ENCODE measurements around the gene DIAPH2. TPM values are rescaled to one million over a fixed set of nuclear protein-coding genes. Genes with fewer than 3 reads are reported as not detected.

Gene DIAPH2
- total and polyA plus RNA-seq, 9 donors: 8.1 to 30.9 (median 24.2) TPM

DNA sequence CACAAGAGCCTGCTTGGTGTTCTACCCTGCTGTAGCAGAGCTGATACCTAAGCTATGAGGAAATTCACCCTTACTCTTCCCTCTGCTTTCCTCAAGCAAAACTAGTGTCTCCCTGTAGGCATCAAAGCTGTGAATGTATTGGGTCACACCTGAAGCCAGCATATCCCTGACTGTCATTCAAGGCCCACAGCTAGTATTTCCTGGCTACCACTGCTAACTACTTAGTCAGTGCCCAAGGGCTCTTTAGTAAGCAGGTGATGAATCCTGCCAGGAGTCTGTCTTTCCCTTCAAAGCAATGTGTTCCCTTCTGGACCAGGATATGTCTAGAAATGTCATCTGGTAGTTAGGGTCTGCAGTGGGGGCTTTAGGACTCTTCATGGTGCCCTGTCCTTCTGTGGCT lies 324.7 kb downstream of the DIAPH2 start:
- Histone ChIP-seq H3K27ac (no peak overlapping the region), H3K4me1 (ENCODE audit: insufficient read depth) (no peaks in the 10 kb centered on the region), H3K27me3 (no peaks in the 10 kb centered on the region), H3K4me3 (no peak overlapping the region), H3K36me3 (no peaks in the 10 kb centered on the region), H3K9me3 (no peaks in the 10 kb centered on the region)
- intact Hi-C loops (cut with DNase I): no loop called here
- DNase-seq: no peak
- TF ChIP-seq, protein P1, sequence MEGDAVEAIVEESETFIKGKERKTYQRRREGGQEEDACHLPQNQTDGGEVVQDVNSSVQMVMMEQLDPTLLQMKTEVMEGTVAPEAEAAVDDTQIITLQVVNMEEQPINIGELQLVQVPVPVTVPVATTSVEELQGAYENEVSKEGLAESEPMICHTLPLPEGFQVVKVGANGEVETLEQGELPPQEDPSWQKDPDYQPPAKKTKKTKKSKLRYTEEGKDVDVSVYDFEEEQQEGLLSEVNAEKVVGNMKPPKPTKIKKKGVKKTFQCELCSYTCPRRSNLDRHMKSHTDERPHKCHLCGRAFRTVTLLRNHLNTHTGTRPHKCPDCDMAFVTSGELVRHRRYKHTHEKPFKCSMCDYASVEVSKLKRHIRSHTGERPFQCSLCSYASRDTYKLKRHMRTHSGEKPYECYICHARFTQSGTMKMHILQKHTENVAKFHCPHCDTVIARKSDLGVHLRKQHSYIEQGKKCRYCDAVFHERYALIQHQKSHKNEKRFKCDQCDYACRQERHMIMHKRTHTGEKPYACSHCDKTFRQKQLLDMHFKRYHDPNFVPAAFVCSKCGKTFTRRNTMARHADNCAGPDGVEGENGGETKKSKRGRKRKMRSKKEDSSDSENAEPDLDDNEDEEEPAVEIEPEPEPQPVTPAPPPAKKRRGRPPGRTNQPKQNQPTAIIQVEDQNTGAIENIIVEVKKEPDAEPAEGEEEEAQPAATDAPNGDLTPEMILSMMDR (IDR thresholded peaks at IDR 0.05): no peak
- TF ChIP-seq EP300 (IDR thresholded peaks at IDR 0.05) (no peak), POLR2A (IDR thresholded peaks at IDR 0.05) (no peak)

DNA sequence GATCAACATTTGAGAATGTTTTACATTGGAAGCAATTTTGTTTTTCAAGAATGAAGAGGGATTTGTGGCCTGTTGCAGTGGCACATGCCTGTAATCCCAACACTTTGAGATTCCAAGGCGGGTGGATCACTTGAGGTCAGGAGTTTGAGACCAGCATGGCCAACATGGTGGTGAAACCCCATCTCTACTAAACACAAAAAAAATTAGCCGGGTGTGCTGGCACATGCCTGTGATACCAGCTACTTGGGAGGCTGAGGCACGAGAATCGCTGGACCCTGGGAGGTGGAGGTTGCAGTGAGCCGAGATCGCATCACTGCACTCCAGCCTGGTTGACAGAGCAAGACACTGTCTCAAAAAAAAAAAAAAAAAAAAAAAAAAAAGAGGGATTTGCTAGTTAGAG lies 326.9 kb downstream of the DIAPH2 start:
- intact Hi-C loops (cut with DNase I): no loop called here

DNA sequence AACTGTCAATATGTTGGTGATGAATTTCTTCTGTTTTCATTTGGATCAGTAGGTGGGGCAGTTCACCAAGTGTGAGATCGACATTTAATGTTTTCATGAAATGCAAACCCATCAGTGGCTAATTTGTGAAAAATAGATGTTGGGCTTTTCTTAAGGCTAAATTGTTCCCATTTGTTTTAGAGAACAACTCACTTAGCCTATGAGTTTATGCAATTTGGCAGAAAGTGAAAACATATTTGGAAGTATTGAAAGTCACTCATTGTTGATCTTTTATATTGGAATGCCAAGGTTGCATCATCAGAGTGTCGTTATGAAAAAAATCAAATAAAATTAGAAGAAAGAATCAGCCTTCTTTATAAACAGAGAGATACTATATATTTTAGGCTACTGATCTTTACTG lies 331.5 kb downstream of the DIAPH2 start:
- intact Hi-C loops (cut with DNase I): no loop called here
- TF ChIP-seq EP300 (IDR thresholded peaks at IDR 0.05) (no peak), POLR2A (IDR thresholded peaks at IDR 0.05) (no peak)
- TF ChIP-seq, protein P1 (IDR thresholded peaks at IDR 0.05): no peak
- Histone ChIP-seq H3K36me3 (no peaks in the 10 kb centered on the region), H3K27me3 (no peaks in the 10 kb centered on the region), H3K4me1 (ENCODE audit: insufficient read depth) (no peaks in the 10 kb centered on the region), H3K4me3 (no peak overlapping the region), H3K9me3 (no peaks in the 10 kb centered on the region), H3K27ac (no peak overlapping the region)
- no peak for DNase-seq
- 57 to 73% (median 59%) methylated on average over 2 of the region's 2 CpGs for WGBS, 3 donors

More for the DNA sequence above, 326.9 kb downstream of the DIAPH2 start:
- WGBS, 3 donors: 85 to 99% (median 91%) methylated on average over 6 of the region's 6 CpGs
- H3K9me3 ChIP-seq: no peaks in the 10 kb centered on the region
- H3K27me3 ChIP-seq: no peaks in the 10 kb centered on the region
- TF ChIP-seq POLR2A (IDR thresholded peaks at IDR 0.05): no peak
- TF ChIP-seq, protein P1 (IDR thresholded peaks at IDR 0.05): no peak
- TF ChIP-seq EP300 (IDR thresholded peaks at IDR 0.05): no peak
- H3K27ac ChIP-seq: no peak overlapping the region
- H3K4me1 ChIP-seq (ENCODE audit: insufficient read depth): no peaks in the 10 kb centered on the region
- no peak overlapping the region for H3K4me3 ChIP-seq
- DNase-seq: no peak
- H3K36me3 ChIP-seq: no peaks in the 10 kb centered on the region

DNA sequence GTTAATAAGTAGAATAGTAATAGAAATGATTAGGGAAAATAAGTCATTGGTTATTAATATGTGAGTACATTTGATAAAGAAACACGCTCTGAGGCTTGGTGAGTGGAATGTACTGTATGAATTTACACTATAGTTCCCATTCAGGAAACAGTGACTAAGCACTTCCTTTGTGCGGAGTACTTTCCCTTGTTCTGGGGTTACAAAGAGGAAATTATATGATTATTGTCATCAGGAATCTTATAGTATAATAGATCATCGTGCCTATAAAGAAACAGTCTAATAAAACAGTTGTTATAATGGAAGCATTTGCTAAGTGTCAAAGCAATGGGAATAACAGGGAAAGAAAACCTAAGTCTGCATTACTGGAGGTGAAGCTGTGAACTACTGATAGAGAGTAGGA lies 337.0 kb downstream of the DIAPH2 start:
- H3K4me1 ChIP-seq (ENCODE audit: insufficient read depth): no peaks in the 10 kb centered on the region
- DNase-seq: no peak
- no peak overlapping the region for H3K27ac ChIP-seq
- H3K27me3 ChIP-seq: no peaks in the 10 kb centered on the region
- WGBS, 3 donors: 83 to 88% (median 85%) methylated on average over 3 of the region's 3 CpGs
- intact Hi-C loops (cut with DNase I): no loop called here
- no peak for TF ChIP-seq EP300 (IDR thresholded peaks at IDR 0.05)
- TF ChIP-seq, protein P1 (IDR thresholded peaks at IDR 0.05): no peak
- no peak for TF ChIP-seq POLR2A (IDR thresholded peaks at IDR 0.05)
- no peaks in the 10 kb centered on the region for H3K9me3 ChIP-seq
- H3K4me3 ChIP-seq: no peak overlapping the region
- H3K36me3 ChIP-seq: no peaks in the 10 kb centered on the region

DNA sequence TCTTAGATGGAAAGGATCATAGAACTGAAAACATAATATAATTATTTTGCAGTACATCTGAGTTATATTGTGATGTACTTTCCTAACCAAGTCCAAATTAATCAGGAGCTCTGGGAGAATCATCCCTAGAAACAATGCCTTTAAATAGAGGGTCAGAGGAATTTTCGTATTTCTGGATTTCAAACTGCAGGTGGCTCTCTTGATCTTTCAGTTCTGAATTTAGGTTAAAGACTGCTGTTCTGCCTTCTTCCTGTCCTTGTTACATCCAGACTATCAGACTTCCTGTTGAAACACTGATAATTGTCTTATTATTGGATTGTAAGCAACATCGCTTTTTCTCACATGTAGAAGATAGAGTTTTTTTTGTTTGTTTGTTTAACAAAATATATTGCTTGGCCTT lies 341.8 kb downstream of the DIAPH2 start:
- Histone ChIP-seq H3K4me3 (no peak overlapping the region), H3K36me3 (no peaks in the 10 kb centered on the region), H3K4me1 (ENCODE audit: insufficient read depth) (no peaks in the 10 kb centered on the region), H3K27ac (no peak overlapping the region), H3K27me3 (no peaks in the 10 kb centered on the region), H3K9me3 (no peaks in the 10 kb centered on the region)
- DNase-seq: no peak
- WGBS, 3 donors: 23 to 45% (median 45%) methylated on average over 2 of the region's 2 CpGs
- TF ChIP-seq POLR2A (IDR thresholded peaks at IDR 0.05): no peak
- TF ChIP-seq, protein P1 (IDR thresholded peaks at IDR 0.05): no peak
- TF ChIP-seq EP300 (IDR thresholded peaks at IDR 0.05): no peak
- intact Hi-C loops (cut with DNase I): no loop called here
